ENCODE data around the gene RABGEF1. TPM values are rescaled to one million over a fixed set of nuclear protein-coding genes. Genes with fewer than 3 reads are reported as not detected.
"Not testable (repeated sequence)": the region's sequence is repeated elsewhere in the genome, so short reads cannot be mapped to it uniquely, and the experiment has no call there.

The RABGEF1 gene
- total and polyA plus RNA-seq, 9 of the 15 experiments (the other 6 are each of a cell fraction or from before 2014, with no cell fraction given): 7.0 to 29.3 (median 20.5) TPM

DNA sequence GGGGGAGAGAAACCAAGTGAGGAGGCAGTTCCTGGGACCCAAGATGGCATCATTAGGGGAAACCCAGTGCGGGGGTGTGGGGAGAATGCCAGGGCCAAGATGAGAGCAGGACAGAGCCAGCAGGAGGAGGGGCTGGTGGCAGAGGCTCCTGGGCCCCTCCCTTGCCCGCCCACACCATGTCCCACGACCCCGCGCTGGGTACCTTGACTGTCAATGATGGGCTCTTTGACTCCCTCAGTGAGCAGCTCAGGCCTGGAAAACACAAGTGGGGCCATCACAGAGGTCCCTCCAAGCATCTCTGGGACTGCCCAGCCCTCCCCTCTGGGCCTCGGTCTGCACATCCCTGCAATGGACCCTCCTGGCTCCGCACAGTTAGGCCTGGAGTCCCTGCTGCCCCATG is 75.4 kb downstream of the RABGEF1 start (continued):
- TF ChIP-seq, protein P1, sequence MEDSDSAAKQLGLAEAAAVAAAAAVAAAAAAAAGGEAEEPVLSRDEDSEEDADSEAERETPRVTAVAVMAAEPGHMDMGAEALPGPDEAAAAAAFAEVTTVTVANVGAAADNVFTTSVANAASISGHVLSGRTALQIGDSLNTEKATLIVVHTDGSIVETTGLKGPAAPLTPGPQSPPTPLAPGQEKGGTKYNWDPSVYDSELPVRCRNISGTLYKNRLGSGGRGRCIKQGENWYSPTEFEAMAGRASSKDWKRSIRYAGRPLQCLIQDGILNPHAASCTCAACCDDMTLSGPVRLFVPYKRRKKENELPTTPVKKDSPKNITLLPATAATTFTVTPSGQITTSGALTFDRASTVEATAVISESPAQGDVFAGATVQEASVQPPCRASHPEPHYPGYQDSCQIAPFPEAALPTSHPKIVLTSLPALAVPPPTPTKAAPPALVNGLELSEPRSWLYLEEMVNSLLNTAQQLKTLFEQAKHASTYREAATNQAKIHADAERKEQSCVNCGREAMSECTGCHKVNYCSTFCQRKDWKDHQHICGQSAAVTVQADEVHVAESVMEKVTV (CRISPR knock-in tag; IDR thresholded peaks at IDR 0.05): no peak
- no peak for TF ChIP-seq SMARCA5 (IDR thresholded peaks at IDR 0.05)

DNA sequence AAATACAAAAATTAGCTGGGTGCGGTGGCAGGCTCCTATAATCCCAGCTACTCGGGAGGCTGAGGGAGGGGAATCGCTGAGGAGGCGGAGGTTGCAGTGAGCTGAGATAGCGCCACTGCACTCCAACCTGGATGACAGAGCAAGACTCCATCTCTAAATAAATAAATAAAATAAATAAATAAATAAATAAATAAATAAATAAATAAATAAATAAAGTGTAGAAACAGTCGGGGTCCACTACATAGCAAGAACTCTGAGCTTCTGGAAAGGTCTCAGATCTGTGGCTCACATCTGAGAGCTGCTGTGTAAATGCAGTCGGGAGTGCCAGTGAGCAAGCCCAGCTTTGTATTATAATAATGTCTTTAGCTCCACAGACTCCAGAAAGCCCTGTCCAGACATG is 76.1 kb downstream of the RABGEF1 start:
- H3K4me1 ChIP-seq (replicated peaks in 1 of 2; ENCODE audit: control insufficient read depth in 2 of 2, insufficient read depth in 2 of 2, low read length in 2 of 2); H3K9ac ChIP-seq (ENCODE audit: insufficient read depth in 1 of 2, low read depth in 2 of 2, low read length in 2 of 2); H3K79me2 ChIP-seq (ENCODE audit: control insufficient read depth, insufficient read depth, low read length); BruUV-seq (replicated peaks); H3K36me3 ChIP-seq (ENCODE audit: control insufficient read depth, insufficient read depth, low read length); FAIRE-seq; DNase-seq (ENCODE audit: extremely low read depth in 1 of 4, low spot score in 3 of 4); H3K9me3 ChIP-seq (replicated peaks; ENCODE audit: control insufficient read depth, insufficient read depth, low read depth, low read length); H3K4me2 ChIP-seq (ENCODE audit: insufficient read depth, low read length); H3K27me3 ChIP-seq (ENCODE audit: control insufficient read depth in 2 of 2, insufficient read depth in 2 of 2, low read length in 2 of 2); CTCF ChIA-PET (ENCODE audit: low intra/inter-chr PET ratio); H3K27ac ChIP-seq (ENCODE audit: extremely low read depth, low read depth, low read length); ATAC-seq; H4K20me1 ChIP-seq (replicated peaks; ENCODE audit: control insufficient read depth, insufficient read depth, low read length); H3K9me1 ChIP-seq (ENCODE audit: control insufficient read depth, insufficient read depth, low read length); in situ Hi-C loops (cut with MboI); intact Hi-C loops (cut with micrococcal nuclease); H3K4me3 ChIP-seq; H2AFZ ChIP-seq (ENCODE audit: low read depth, low read length): not testable (repeated sequence)
- WGBS (ENCODE audit: insufficient coverage, low coverage, missing lambda C conversion rate): 51% methylated on average over 7 of the region's 7 CpGs
- POLR2A ChIA-PET: interaction anchor here (1.1 to 1.6 kb wide), 2 partner anchors 13 kb away, joined by 3 to 6 read pairs; no protein-coding TSS in a partner anchor
